Skeletal muscle satellite cell (primary cell): ENCODE measurements around the gene FAM78A.
A peak's percentile ranks its signal among the peaks of the same experiment; 100 is the strongest.

Experiments
- H3K27me3 ChIP-seq: 2 replicates; pipeline ENCODE4 v1.7.0; 2013; ENCODE audit warnings: low read length; ENCODE audit not compliant: control insufficient read depth, insufficient read depth
- H3K36me3 ChIP-seq: 2 replicates; pipeline ENCODE4 v1.7.0; 2013; ENCODE audit warnings: mild to moderate bottlenecking, control low read depth, low read length; ENCODE audit not compliant: insufficient read depth
- H3K4me1 ChIP-seq: 2 replicates; pipeline ENCODE4 v1.7.0; 2013; ENCODE audit warnings: low read length; ENCODE audit not compliant: control insufficient read depth, insufficient read depth
- H3K4me2 ChIP-seq: 2 replicates; pipeline ENCODE4 v1.7.0; 2013; ENCODE audit warnings: mild to moderate bottlenecking, low read length
- H3K4me3 ChIP-seq: 2 replicates; pipeline ENCODE4 v1.7.0; 2013; ENCODE audit warnings: low read length
- H3K9ac ChIP-seq: 2 replicates; pipeline ENCODE4 v1.7.0; 2013; ENCODE audit warnings: mild to moderate bottlenecking, low read depth, low read length, moderate library complexity
- H3K9me3 ChIP-seq: replicated peaks from 2 replicates; pipeline ENCODE4 v1.7.0; 2013; ENCODE audit warnings: mild to moderate bottlenecking, control low read depth, low read length

The FAM78A gene

GRCh38 chr9:131299346-131299960 is 23.1 kb upstream of the FAM78A start:
- Histone ChIP-seq H3K36me3 (no peaks in the 10 kb centered on the region), H3K9me3 (no peaks in the 10 kb centered on the region), H3K27me3 (no peaks in the 10 kb centered on the region), H3K4me3 (no peak overlapping the region), H3K9ac (no peak overlapping the region), H3K4me2 (no peak overlapping the region), H3K4me1 (no peaks in the 10 kb centered on the region)

GRCh38 chr9:131298816-131299215 is 22.5 kb upstream of the FAM78A start:
- Histone ChIP-seq H3K4me1 (no peaks in the 10 kb centered on the region), H3K9ac (no peak overlapping the region), H3K27me3 (no peaks in the 10 kb centered on the region), H3K36me3 (no peaks in the 10 kb centered on the region), H3K4me3 (no peak overlapping the region), H3K9me3 (no peaks in the 10 kb centered on the region), H3K4me2 (no peak overlapping the region)

GRCh38 chr9:131298341-131298740 is 22.0 kb upstream of the FAM78A start:
- no peak overlapping the region for H3K9ac ChIP-seq
- no peaks in the 10 kb centered on the region for H3K4me1 ChIP-seq

GRCh38 chr9:131297903-131298302 is 21.6 kb upstream of the FAM78A start:
- no peaks in the 10 kb centered on the region for H3K36me3 ChIP-seq
- no peak overlapping the region for H3K9ac ChIP-seq
- no peak overlapping the region for H3K4me2 ChIP-seq
- no peak overlapping the region for H3K4me3 ChIP-seq
- no peaks in the 10 kb centered on the region for H3K4me1 ChIP-seq
- H3K27me3 ChIP-seq = no peaks in the 10 kb centered on the region
- no peaks in the 10 kb centered on the region for H3K9me3 ChIP-seq

More at GRCh38 chr9:131298341-131298740, 22.0 kb upstream of the FAM78A start:
- Histone ChIP-seq H3K4me2 (no peak overlapping the region), H3K9me3 (no peaks in the 10 kb centered on the region), H3K27me3 (no peaks in the 10 kb centered on the region), H3K36me3 (no peaks in the 10 kb centered on the region), H3K4me3 (no peak overlapping the region)

GRCh38 chr9:131296906-131297500 is 20.7 kb upstream of the FAM78A start:
- Histone ChIP-seq H3K9ac (no peak overlapping the region), H3K36me3 (no peaks in the 10 kb centered on the region), H3K9me3 (no peaks in the 10 kb centered on the region), H3K27me3 (no peaks in the 10 kb centered on the region), H3K4me2 (no peak overlapping the region), H3K4me1 (no peaks in the 10 kb centered on the region), H3K4me3 (no peak overlapping the region)

- Histone ChIP-seq H3K36me3 (no peaks in the 10 kb centered on the region), H3K27me3 (no peaks in the 10 kb centered on the region), H3K4me1 (no peaks in the 10 kb centered on the region), H3K4me3 (no peak overlapping the region), H3K9ac (no peak overlapping the region), H3K9me3 (no peaks in the 10 kb centered on the region), H3K4me2 (no peak overlapping the region)
Observed at GRCh38 chr9:131296460-131296859, 20.1 kb upstream of the FAM78A start.

- Histone ChIP-seq H3K36me3 (no peaks in the 10 kb centered on the region), H3K4me3 (no peak overlapping the region), H3K4me1 (peaks cover 21% of the 10 kb centered on the region), H3K9me3 (no peaks in the 10 kb centered on the region), H3K27me3 (no peaks in the 10 kb centered on the region), H3K4me2 (no peak overlapping the region), H3K9ac (no peak overlapping the region)
Observed at GRCh38 chr9:131292937-131293336, 16.6 kb upstream of the FAM78A start.

- Histone ChIP-seq H3K4me3 (no peak overlapping the region), H3K4me2 (no peak overlapping the region), H3K4me1 (peaks cover 21% of the 10 kb centered on the region), H3K27me3 (no peaks in the 10 kb centered on the region), H3K9me3 (no peaks in the 10 kb centered on the region), H3K9ac (no peak overlapping the region), H3K36me3 (no peaks in the 10 kb centered on the region)
Observed at GRCh38 chr9:131291795-131292315, 15.5 kb upstream of the FAM78A start.

- Histone ChIP-seq H3K36me3 (no peaks in the 10 kb centered on the region), H3K27me3 (no peaks in the 10 kb centered on the region), H3K4me2 (peak overlapping the region; percentile 93), H3K4me3 (peak overlapping the region; percentile 73), H3K9me3 (no peaks in the 10 kb centered on the region), H3K9ac (peak overlapping the region; percentile 86), H3K4me1 (peaks cover 21% of the 10 kb centered on the region)
Observed at GRCh38 chr9:131290767-131291370, 14.6 kb upstream of the FAM78A start.

- H3K4me1 ChIP-seq = peaks cover 21% of the 10 kb centered on the region
- H3K9ac ChIP-seq = peak overlapping the region; percentile 86
- peak overlapping the region; percentile 93 for H3K4me2 ChIP-seq
- peak overlapping the region; percentile 73 for H3K4me3 ChIP-seq
- H3K27me3 ChIP-seq = no peaks in the 10 kb centered on the region
- no peaks in the 10 kb centered on the region for H3K9me3 ChIP-seq
- H3K36me3 ChIP-seq = no peaks in the 10 kb centered on the region
Observed at GRCh38 chr9:131290036-131290766, 13.9 kb upstream of the FAM78A start.

- Histone ChIP-seq H3K4me3 (peak within 1 kb of the TSS; percentile 73), H3K36me3 (no peaks in the 10 kb centered on the region), H3K9ac (peak within 1 kb of the TSS; percentile 86), H3K27me3 (no peaks in the 10 kb centered on the region), H3K9me3 (no peaks in the 10 kb centered on the region), H3K4me1 (peaks cover 21% of the 10 kb centered on the region), H3K4me2 (peak within 1 kb of the TSS; percentile 93)
Observed at GRCh38 chr9:131289301-131290035, 13.2 kb upstream of the FAM78A start, which contains the start of gene PLPP7. Gene PLPP7 (plus strand): TSS chr9:131289723. CDS start chr9:131289998, 275 bp downstream.
